Posterior vena cava (tissue), 2 donors: ENCODE data around the gene HCAR3. TPM values are rescaled to one million over a fixed set of nuclear protein-coding genes. Genes with fewer than 3 reads are reported as not detected.
"Not testable (repeated sequence)": the region's sequence is repeated elsewhere in the genome, so short reads cannot be mapped to it uniquely, and the experiment has no call there.

Experiments
- DNase-seq: peaks from one replicate; pipeline ENCODE4 v3.0.0-alpha.2; 2020; ENCODE audit warnings: low spot score
- intact Hi-C, 2 donors: fragments of 100-400 bp; cut with DNase I; formaldehyde crosslinking; loops; one replicate each; pipeline versions ENCODE4 v1.14.1 to v1.14.2; 2022 to 2023
- total RNA-seq, 2 donors: library from RNA; stranded (reverse); fragmentation: NEBNext Ultra II Directional; extraction: Animal tissue kit (Norgen Biotek cat#: 25700); gene quantifications; one replicate each; pipeline ENCODE4 v1.2.1, GENCODE V29; 2021
- donor health status: DM: yes; HTN: yes; CAD: no.
- donor health status: DM: yes; HTN: yes; CAD: no.

HCAR3 gene
- total RNA-seq, 2 donors from 2014 or later: 0.14 to 0.37 TPM

GRCh38 chr12:122681814-122682213, 34.8 kb downstream of the HCAR3 start:
- no peak for DNase-seq
- intact Hi-C loops: no loop called here

DNA sequence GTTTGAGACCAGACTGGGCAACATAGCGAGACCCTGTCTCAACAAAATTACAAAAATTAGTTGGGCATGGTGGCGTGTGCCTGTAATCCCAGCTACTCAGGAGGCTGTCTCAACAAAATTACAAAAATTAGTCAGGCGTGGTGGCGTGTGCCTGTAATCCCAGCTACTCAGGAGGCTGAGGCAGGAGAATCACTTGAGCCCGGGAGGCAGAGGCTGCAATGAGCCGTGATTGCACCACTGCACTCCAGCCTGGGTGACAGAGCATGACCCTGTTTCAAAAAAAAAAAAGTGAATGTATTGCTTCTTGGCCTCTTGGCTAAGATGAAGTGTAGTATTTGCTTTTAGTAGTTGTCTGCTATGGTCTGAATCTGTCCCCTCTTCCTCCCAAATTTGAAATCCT, 35.6 kb downstream of the HCAR3 start:
- DNase-seq, intact Hi-C loops: not testable (repeated sequence)

DNA sequence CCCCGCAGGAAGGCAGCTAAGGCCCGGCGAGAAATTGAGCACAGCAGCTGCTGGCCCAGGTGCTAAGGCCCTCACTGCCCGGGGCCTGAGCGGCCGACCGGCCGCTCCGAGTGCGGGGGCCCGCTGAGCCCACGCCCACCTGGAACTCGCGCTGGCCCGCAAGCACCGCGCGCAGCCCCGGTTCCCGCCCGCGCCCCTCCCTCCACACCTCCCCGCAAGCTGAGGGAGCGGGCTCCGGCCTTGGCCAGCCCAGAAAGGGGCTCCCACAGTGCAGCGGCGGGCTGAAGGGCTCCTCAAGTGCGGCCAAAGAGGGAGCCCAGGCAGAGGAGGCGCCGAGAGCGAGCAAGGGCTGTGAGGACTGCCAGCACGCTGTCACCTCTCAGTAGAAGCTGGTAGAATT, 39.8 kb downstream of the HCAR3 start:
- intact Hi-C loops, DNase-seq: not testable (repeated sequence)

GRCh38 chr12:122676015-122676414, 40.6 kb downstream of the HCAR3 start:
- intact Hi-C loops, DNase-seq: not testable (repeated sequence)

DNA sequence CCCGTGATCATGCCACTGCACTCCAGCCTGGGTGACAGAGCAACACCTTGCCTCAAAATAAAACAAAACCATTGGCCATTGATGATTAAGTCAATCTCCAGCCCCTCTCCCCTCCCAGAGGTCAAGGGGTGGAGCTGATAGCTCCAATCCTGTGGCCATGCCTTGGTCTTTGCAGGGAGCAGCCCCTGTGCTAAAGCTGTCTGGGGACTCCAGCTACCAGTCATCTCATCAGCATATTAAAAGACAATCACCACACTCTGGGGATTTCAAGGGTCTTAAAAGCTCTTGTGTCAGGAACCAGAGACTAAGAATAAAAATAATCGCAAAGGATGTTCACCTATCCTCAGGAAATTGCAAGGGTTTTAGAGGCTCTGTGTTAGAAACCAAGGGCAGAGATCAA, 44.1 kb downstream of the HCAR3 start:
- intact Hi-C loops: no loop called here
- DNase-seq: no peak

GRCh38 chr12:122669397-122670070, 47.1 kb downstream of the HCAR3 start:
- intact Hi-C loops: no loop called here
- no peak for DNase-seq

GRCh38 chr12:122668268-122668667, 48.3 kb downstream of the HCAR3 start:
- DNase-seq: no peak
- intact Hi-C loops: no loop called here

- intact Hi-C loops: no loop called here
- DNase-seq: no peak
These were observed 50.9 kb downstream of the HCAR3 start for GRCh38 chr12:122665759-122666158.

DNA sequence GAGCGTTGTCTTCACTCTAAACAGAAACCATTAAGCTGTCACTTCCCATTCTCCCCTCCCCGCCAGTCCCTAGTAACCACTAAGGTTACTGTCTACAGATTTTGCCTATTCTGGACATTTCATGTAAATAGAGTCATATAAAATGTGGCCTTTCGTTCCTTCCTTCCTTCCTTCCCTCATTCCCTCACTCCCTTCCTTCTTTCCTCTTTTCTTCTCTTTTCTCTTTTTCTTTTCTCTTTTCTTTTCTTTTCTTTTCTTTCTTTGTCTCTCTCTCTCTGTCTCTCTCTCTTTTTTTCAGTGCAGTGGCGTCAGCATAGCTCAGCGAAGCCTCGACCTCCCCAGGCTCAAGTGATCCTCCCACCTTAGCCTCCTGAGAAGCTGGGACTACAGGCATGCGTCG, 51.3 kb downstream of the HCAR3 start:
- no peak for DNase-seq
- intact Hi-C loops: no loop called here

Other genes starting within 250 kb of the HCAR3 start
- gene ZCCHC8, start 215.9 kb downstream of the HCAR3 start, total RNA-seq: 10 to 100 TPM; 15.9 to 16.8 TPM
- gene RSRC2, start 189.9 kb downstream of the HCAR3 start, total RNA-seq: 10 to 100 TPM; 52.5 to 60.6 TPM
- gene KNTC1, start 189.6 kb downstream of the HCAR3 start, total RNA-seq: 10 to 100 TPM; 10.9 to 12.3 TPM
- gene HCAR2, start 13.5 kb downstream of the HCAR3 start, total RNA-seq: under 1 TPM in 1 of 2 donors, not detected in 1; 0.24 TPM
- 1 to 10 TPM in 1 of 2 donors, under 1 TPM in 1; 0.52 to 3.3 TPM for gene HCAR1, start 14.0 kb upstream of the HCAR3 start, total RNA-seq
- 10 to 100 TPM; 32.6 to 32.8 TPM for gene DENR, start 36.0 kb upstream of the HCAR3 start, total RNA-seq
- gene CCDC62, start 57.8 kb upstream of the HCAR3 start, total RNA-seq: under 1 TPM; 0.46 to 0.52 TPM
- 10 to 100 TPM; 12.8 to 19.3 TPM for gene HIP1R, start 118.6 kb upstream of the HCAR3 start, total RNA-seq
- gene VPS37B, start 179.3 kb upstream of the HCAR3 start, total RNA-seq: 10 to 100 TPM; 18.3 to 22.3 TPM
- gene ABCB9, start 249.7 kb upstream of the HCAR3 start, total RNA-seq: 1 to 10 TPM; 3.4 to 5.3 TPM